HUES48 (cell line): Measurements from ENCODE around the gene PRRT4.

Experiments
- H3K27ac ChIP-seq: one replicate; pipeline ENCODE4 v1.7.0; 2013; ENCODE audit warnings: low read depth, low read length, inconsistent platforms
- H3K27me3 ChIP-seq: 2 replicates; pipeline ENCODE4 v1.6.1; 2013; ENCODE audit warnings: mild to moderate bottlenecking, low read length; ENCODE audit not compliant: control insufficient read depth, insufficient read depth
- H3K36me3 ChIP-seq: 2 replicates; pipeline ENCODE4 v1.6.1; 2013; ENCODE audit warnings: low read length; ENCODE audit not compliant: control insufficient read depth, insufficient read depth
- H3K4me1 ChIP-seq: 2 replicates; pipeline ENCODE4 v1.6.1; 2013; ENCODE audit warnings: mild to moderate bottlenecking, low read length; ENCODE audit not compliant: control insufficient read depth, insufficient read depth
- H3K4me3 ChIP-seq: 2 replicates; pipeline ENCODE4 v1.5.1; 2013; ENCODE audit warnings: mild to moderate bottlenecking, low read depth, low read length
- H3K9ac ChIP-seq: 2 replicates; pipeline ENCODE4 v1.6.1; 2013; ENCODE audit warnings: mild to moderate bottlenecking, low read depth, low read length, moderate library complexity
- H3K9me3 ChIP-seq: 2 replicates; pipeline ENCODE4 v1.6.1; 2013; ENCODE audit warnings: low read length; ENCODE audit not compliant: control insufficient read depth, insufficient read depth

PRRT4 gene

GRCh38 chr7:128384726-128385125, 23.2 kb upstream of the PRRT4 start:
- no peak overlapping the region for H3K27ac ChIP-seq
- H3K4me1 ChIP-seq: peaks cover 27% of the 10 kb centered on the region
- no peaks in the 10 kb centered on the region for H3K36me3 ChIP-seq

GRCh38 chr7:128383776-128384175, 22.3 kb upstream of the PRRT4 start:
- Histone ChIP-seq H3K27me3 (peaks cover 12% of the 10 kb centered on the region), H3K27ac (no peak overlapping the region), H3K4me1 (peaks cover 28% of the 10 kb centered on the region), H3K9ac (no peak overlapping the region), H3K4me3 (no peak overlapping the region), H3K36me3 (no peaks in the 10 kb centered on the region), H3K9me3 (no peaks in the 10 kb centered on the region)

More at GRCh38 chr7:128384726-128385125, 23.2 kb upstream of the PRRT4 start:
- H3K27me3 ChIP-seq: peaks cover 12% of the 10 kb centered on the region
- no peak overlapping the region for H3K4me3 ChIP-seq
- no peak overlapping the region for H3K9ac ChIP-seq
- H3K9me3 ChIP-seq: no peaks in the 10 kb centered on the region

DNA sequence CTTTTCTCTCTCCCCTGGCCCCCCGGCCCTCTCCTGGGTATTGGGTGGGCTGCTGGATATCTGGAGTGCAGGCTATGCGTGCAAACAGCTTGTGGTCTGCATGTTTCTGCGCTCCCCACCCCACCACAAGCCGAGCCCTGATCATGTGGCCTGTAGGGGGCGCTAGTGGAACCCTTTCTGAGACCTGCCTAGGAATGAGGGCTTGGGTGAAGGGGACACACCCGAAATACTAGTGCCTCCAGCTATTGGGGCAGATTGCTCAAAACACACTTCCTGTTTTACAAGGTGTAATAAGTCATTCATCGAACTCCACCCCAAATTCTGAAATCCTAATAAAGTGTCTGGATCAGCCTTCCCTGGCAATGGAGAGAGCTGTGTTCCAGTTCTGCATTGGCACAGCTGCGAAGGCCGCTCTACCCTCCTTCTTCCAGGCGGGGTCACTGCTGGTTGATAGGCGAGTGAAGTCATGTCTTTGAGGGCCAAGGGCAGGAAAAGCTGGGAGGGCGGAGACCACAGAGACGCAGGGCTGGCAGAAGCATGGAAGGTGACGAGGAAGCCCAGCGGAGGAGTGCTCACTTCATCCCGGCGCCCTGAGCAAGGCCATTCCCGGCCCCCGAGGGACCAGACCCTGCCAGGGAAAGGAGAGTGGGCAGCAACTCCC, 19.8 kb upstream of the PRRT4 start:
- Histone ChIP-seq H3K9ac (no peak overlapping the region), H3K4me3 (no peak overlapping the region), H3K27ac (no peak overlapping the region), H3K36me3 (no peaks in the 10 kb centered on the region), H3K4me1 (peaks cover 22% of the 10 kb centered on the region), H3K9me3 (no peaks in the 10 kb centered on the region), H3K27me3 (no peaks in the 10 kb centered on the region)

DNA sequence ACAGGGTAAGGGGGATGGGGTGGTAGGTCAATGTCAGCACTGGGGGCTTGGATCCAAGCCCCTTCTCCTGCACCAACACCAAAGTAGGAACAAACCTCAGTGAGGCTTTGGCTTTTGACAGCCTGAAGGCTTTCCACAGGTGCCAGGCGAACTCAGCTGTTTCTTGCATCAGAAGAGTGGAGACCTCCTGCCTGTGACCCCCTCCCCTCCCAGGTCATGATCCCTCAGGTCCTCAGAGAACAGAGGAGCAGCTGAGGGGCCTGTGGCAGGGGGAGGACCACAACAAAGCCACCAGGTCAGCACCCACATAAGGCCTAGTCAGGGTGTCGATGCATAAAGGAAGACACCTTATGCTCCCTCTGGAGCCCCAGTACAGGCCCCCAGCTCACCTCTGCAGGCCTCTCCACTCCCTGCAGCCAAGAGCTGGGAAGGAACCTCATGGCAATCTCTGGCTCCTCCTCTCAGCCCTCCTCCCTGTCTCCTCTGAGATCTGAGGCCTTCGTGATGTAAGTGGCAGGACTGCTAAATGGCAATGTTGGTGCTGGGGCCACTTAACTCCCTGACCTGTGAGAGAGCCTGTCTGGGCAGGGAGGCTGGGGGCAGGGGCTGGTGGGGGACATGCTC, 19.1 kb upstream of the PRRT4 start:
- Histone ChIP-seq H3K27me3 (no peaks in the 10 kb centered on the region), H3K9ac (no peak overlapping the region), H3K36me3 (no peaks in the 10 kb centered on the region), H3K9me3 (no peaks in the 10 kb centered on the region), H3K4me1 (peaks cover 22% of the 10 kb centered on the region), H3K4me3 (no peak overlapping the region), H3K27ac (no peak overlapping the region)

DNA sequence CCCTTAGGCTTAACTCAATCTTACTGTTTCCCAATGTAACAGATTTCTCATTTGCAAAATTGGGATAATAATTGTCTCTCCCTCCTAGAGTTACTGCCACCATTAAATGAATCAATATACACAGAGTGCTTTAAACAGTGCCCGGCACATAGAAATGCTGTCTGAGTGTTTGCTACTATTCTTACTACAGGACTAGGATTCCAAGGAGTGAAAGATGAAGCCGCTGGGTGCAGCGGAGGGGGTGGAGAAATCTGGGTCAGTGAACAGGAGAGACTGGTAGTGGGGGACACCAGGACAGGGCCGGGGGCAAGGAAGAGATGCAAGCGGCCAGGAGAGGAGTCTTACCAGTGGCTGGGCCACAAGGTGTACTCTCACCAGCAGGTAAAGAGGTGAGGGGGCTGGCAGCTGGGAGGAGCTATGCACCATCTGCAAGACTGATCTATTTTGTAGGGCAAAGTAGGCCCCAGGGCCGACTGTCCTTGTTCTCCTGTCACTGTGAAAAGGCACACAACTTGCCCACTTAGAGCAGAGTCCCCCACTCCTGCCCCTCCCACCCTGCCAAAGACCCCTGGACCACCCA, 18.5 kb upstream of the PRRT4 start:
- Histone ChIP-seq H3K27me3 (no peaks in the 10 kb centered on the region), H3K36me3 (no peaks in the 10 kb centered on the region), H3K27ac (no peak overlapping the region), H3K9me3 (no peaks in the 10 kb centered on the region), H3K4me1 (peaks cover 22% of the 10 kb centered on the region), H3K4me3 (no peak overlapping the region), H3K9ac (no peak overlapping the region)

DNA sequence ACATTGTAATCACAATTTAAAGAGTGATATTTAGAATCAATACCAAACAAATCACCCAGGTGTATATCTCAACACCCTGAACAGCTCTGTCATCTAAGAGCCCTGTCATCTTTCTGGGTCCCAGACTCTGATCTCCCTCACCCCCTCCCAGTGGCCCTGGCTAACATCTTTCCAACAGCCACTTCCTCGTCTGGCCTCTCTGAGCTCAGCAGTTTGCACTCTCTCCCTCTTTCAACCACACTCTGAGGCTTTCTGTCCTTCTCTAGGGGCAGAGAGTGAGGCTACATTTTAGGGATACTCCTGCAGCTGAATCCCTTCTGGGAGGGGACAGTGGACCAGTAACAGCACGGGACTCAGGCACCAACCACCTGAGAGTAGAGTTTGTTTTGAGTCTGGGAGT, 17.1 kb upstream of the PRRT4 start:
- Histone ChIP-seq H3K36me3 (no peaks in the 10 kb centered on the region), H3K9me3 (no peaks in the 10 kb centered on the region), H3K4me1 (peaks cover 22% of the 10 kb centered on the region), H3K27ac (no peak overlapping the region), H3K27me3 (no peaks in the 10 kb centered on the region; the same call in 1 of the 2 replicates), H3K4me3 (no peak overlapping the region), H3K9ac (no peak overlapping the region)

DNA sequence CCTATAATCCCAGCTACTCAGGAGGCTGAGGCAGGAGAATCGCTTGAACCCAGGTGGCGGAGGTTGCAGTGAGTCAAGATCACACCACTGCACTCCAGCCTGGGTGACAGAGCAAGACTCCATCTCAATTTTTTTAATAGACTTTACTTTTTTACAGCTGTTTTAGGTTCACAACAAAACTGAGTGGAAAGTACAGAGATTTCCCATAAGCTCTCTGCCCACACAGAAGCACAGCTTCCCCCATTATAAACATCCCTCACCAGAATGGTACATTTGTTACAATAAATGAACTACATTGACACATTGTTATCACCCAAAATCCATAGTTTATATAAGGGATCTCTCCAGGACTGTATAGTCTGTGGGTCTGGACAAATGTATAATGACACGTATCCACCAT, 14.6 kb upstream of the PRRT4 start:
- no peak overlapping the region for H3K9ac ChIP-seq
- H3K27me3 ChIP-seq: no peaks in the 10 kb centered on the region; the same call in 1 of the 2 replicates
- no peaks in the 10 kb centered on the region for H3K9me3 ChIP-seq
- H3K27ac ChIP-seq: no peak overlapping the region
- H3K4me3 ChIP-seq: no peak overlapping the region
- peaks cover 9% of the 10 kb centered on the region; the same call in 1 of the 2 replicates for H3K4me1 ChIP-seq
- no peaks in the 10 kb centered on the region for H3K36me3 ChIP-seq

- Histone ChIP-seq H3K9ac (no peak overlapping the region), H3K4me3 (no peak overlapping the region), H3K9me3 (no peaks in the 10 kb centered on the region), H3K4me1 (no peaks in the 10 kb centered on the region), H3K27me3 (no peaks in the 10 kb centered on the region; the same call in 1 of the 2 replicates), H3K27ac (no peak overlapping the region), H3K36me3 (no peaks in the 10 kb centered on the region)
Measured at GRCh38 chr7:128374041-128374440, 12.6 kb upstream of the PRRT4 start.

DNA sequence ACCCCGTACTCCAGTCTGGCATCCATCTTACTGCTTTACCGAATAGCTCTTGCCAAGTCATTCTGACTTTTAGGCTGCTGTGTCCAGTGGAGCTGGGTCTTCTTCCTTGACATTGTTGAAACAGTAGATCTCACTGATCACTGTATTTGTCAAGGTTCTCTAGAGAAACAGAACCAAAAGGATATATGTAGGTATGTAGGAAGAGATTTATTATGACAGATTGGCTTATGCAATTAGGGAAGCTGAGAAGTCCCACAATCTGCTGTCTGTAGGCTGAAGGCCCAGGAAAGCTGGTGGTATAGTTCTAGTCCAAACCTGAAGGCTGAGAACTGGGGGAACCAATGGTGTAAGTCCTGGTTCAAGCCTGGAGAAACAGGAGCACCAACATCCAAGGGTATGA, 12.1 kb upstream of the PRRT4 start:
- Histone ChIP-seq H3K9ac (no peak overlapping the region), H3K9me3 (no peaks in the 10 kb centered on the region), H3K4me1 (no peaks in the 10 kb centered on the region), H3K36me3 (no peaks in the 10 kb centered on the region), H3K27me3 (no peaks in the 10 kb centered on the region; the same call in 1 of the 2 replicates), H3K4me3 (no peak overlapping the region), H3K27ac (no peak overlapping the region)

DNA sequence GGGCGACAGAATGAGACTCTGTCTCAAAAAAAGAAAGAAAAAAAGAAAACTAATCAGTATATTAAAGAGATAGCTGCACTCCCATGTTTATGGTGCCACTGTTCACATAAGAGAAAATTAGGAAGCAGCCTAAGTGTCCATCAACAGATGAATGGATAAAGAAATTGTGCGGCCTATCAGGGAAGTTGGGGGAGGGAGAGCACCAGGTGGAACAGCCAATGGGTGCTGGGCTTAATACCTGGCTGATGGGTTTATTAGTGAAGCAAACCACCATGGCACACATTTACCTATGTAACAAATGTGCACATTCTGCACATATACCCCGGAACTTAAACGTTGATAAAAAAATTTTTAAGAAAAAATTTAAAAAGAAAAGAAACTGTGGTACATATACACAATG, 9.0 kb upstream of the PRRT4 start:
- no peak overlapping the region for H3K9ac ChIP-seq
- peaks cover 22% of the 10 kb centered on the region for H3K27me3 ChIP-seq

DNA sequence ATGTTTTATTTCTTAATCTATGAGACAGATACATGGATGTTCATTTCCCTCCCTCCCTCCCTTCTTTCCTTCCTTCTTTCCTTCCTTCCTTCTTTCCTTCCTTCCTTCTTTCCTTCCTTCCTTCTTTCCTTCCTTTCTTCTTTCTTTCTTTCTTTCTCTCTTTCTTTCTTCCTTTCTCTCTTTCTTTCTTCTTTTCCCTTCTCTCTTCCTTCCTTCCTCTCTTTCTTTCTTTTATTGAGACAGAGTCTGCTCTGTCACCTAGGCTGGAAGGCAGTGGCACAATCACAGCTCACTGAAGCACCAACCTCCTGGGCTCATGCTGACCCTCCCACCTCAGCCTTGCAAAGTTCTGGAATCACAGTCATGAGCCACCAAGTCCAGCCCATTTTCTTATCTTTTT, 5.5 kb upstream of the PRRT4 start:
- Histone ChIP-seq H3K4me3 (no peak overlapping the region), H3K9me3 (no peaks in the 10 kb centered on the region), H3K27me3 (peaks cover 57% of the 10 kb centered on the region), H3K27ac (no peak overlapping the region), H3K36me3 (no peaks in the 10 kb centered on the region), H3K4me1 (peaks cover 2% of the 10 kb centered on the region; the same call in 1 of the 2 replicates), H3K9ac (no peak overlapping the region)

More for the DNA sequence above, 9.0 kb upstream of the PRRT4 start:
- Histone ChIP-seq H3K4me1 (no peaks in the 10 kb centered on the region), H3K36me3 (no peaks in the 10 kb centered on the region), H3K4me3 (no peak overlapping the region), H3K9me3 (no peaks in the 10 kb centered on the region), H3K27ac (no peak overlapping the region)
